Endothelial cell (in vitro differentiated cells): ENCODE results near the gene FETUB. TPM values are rescaled to one million over a fixed set of nuclear protein-coding genes. Genes with fewer than 3 reads are reported as not detected.

Experiments used
- DNase-seq: peaks from one replicate; pipeline ENCODE4 v3.0.0; 2021; ENCODE audit warnings: low spot score
- H3K27ac Mint-ChIP-seq: one replicate; pipeline ENCODE4 v1.8.0; 2021; ENCODE audit warnings: mixed read lengths, inconsistent platforms; ENCODE audit not compliant: unreplicated experiment
- H3K27me3 Mint-ChIP-seq: one replicate; pipeline ENCODE4 v1.8.0; 2021; ENCODE audit warnings: mild to moderate bottlenecking, moderate library complexity, mixed read lengths, inconsistent platforms; ENCODE audit not compliant: unreplicated experiment
- H3K36me3 Mint-ChIP-seq: one replicate; pipeline ENCODE4 v1.8.0; 2021; ENCODE audit warnings: mild to moderate bottlenecking, low read depth, mixed read lengths, inconsistent platforms; ENCODE audit not compliant: unreplicated experiment
- H3K4me1 Mint-ChIP-seq: one replicate; pipeline ENCODE4 v1.8.0; 2021; ENCODE audit warnings: mild to moderate bottlenecking, mixed read lengths, inconsistent platforms; ENCODE audit not compliant: unreplicated experiment
- H3K4me3 Mint-ChIP-seq: one replicate; pipeline ENCODE4 v1.8.0; 2021; ENCODE audit warnings: mild to moderate bottlenecking, mixed read lengths, inconsistent platforms; ENCODE audit not compliant: unreplicated experiment
- H3K9me3 Mint-ChIP-seq: one replicate; pipeline ENCODE4 v1.8.0; 2021; ENCODE audit warnings: mixed read lengths, inconsistent platforms; ENCODE audit not compliant: unreplicated experiment
- CTCF ChIP-seq: fragments of 200-600 bp; sonication (generic); IDR thresholded peaks from one replicate; pipeline ENCODE4 v1.5.0; 2021; ENCODE audit warnings: antibody characterized with exemption; ENCODE audit not compliant: unreplicated experiment
- total RNA-seq: library from RNA; stranded (reverse); fragmentation: NEBNext Ultra II Directional; extraction: Animal tissue kit (Norgen Biotek cat#: 25700); gene quantifications from one replicate; pipeline ENCODE4 v1.2.1, GENCODE V29; 2021; ENCODE audit not compliant: unreplicated experiment

FETUB gene
- total RNA-seq, 1 donor from 2014 or later: not detected

GRCh38 chr3:186619787-186620212 lies 20.4 kb upstream of the FETUB start:
- no peak for DNase-seq
- Mint-ChIP-seq H3K4me1 (peaks cover 4% of the 10 kb centered on the region), H3K36me3 (no peaks in the 10 kb centered on the region), H3K27me3 (no peaks in the 10 kb centered on the region), H3K4me3 (no peak overlapping the region), H3K9me3 (no peaks in the 10 kb centered on the region), H3K27ac (no peak overlapping the region)
- TF ChIP-seq CTCF: no peak

- no peaks in the 10 kb centered on the region for H3K36me3 Mint-ChIP-seq
- no peaks in the 10 kb centered on the region for H3K27me3 Mint-ChIP-seq
- H3K4me3 Mint-ChIP-seq: no peak overlapping the region
- no peak for TF ChIP-seq CTCF
- H3K4me1 Mint-ChIP-seq: peaks cover 2% of the 10 kb centered on the region
- H3K9me3 Mint-ChIP-seq: no peaks in the 10 kb centered on the region
- no peak overlapping the region for H3K27ac Mint-ChIP-seq
- no peak for DNase-seq
These were observed 19.7 kb upstream of the FETUB start for GRCh38 chr3:186620213-186621092.

GRCh38 chr3:186621894-186622650 lies 18.1 kb upstream of the FETUB start:
- no peak overlapping the region for H3K4me3 Mint-ChIP-seq
- no peak for TF ChIP-seq CTCF
- H3K27ac Mint-ChIP-seq: no peak overlapping the region
- H3K27me3 Mint-ChIP-seq: no peaks in the 10 kb centered on the region
- peaks cover 2% of the 10 kb centered on the region for H3K4me1 Mint-ChIP-seq
- DNase-seq: no peak
- H3K36me3 Mint-ChIP-seq: no peaks in the 10 kb centered on the region
- no peaks in the 10 kb centered on the region for H3K9me3 Mint-ChIP-seq

- Mint-ChIP-seq H3K36me3 (no peaks in the 10 kb centered on the region), H3K27ac (no peak overlapping the region), H3K4me3 (no peak overlapping the region), H3K9me3 (no peaks in the 10 kb centered on the region), H3K27me3 (no peaks in the 10 kb centered on the region), H3K4me1 (no peaks in the 10 kb centered on the region)
- no peak for TF ChIP-seq CTCF
- no peak for DNase-seq
These were observed 17.4 kb upstream of the FETUB start for GRCh38 chr3:186622651-186623310.
